DND-41 (cell line): ENCODE measurements around the gene MAP1A.
"Not testable (repeated sequence)": the region's sequence is repeated elsewhere in the genome, so short reads cannot be mapped to it uniquely, and the experiment has no call there.

Source experiments
- ATAC-seq: fragments of 200-7000 bp; cut with Tn5 transposase; 3 replicates; pipeline ENCODE4 v1.9.1; 2021; ENCODE audit warnings: low read depth; ENCODE audit not compliant: insufficient read depth
- DNase-seq: peaks from one replicate; pipeline ENCODE4 v3.0.0-alpha.2; 2020
- H2AFZ ChIP-seq: 2 replicates; pipeline ENCODE4 v1.6.0; 2012; ENCODE audit warnings: low read depth, low read length
- H3K27ac ChIP-seq: 2 replicates; pipeline ENCODE4 v1.5.1; 2012; ENCODE audit warnings: low read length, inconsistent platforms
- H3K27me3 ChIP-seq: fragments of 200-600 bp; sonication (generic); 2 replicates; pipeline ENCODE4 v1.6.0; 2012; ENCODE audit warnings: low read length, mild to moderate bottlenecking, inconsistent platforms; ENCODE audit not compliant: insufficient read depth, poor library complexity
- H3K36me3 ChIP-seq: 2 replicates; pipeline ENCODE4 v1.5.1; 2012; ENCODE audit warnings: low read length, inconsistent platforms; ENCODE audit not compliant: insufficient read depth
- H3K4me1 ChIP-seq: 2 replicates; pipeline ENCODE4 v1.5.1; 2012; ENCODE audit warnings: mild to moderate bottlenecking, low read length; ENCODE audit not compliant: insufficient read depth
- H3K4me2 ChIP-seq: 2 replicates; pipeline ENCODE4 v1.6.0; 2012; ENCODE audit warnings: mild to moderate bottlenecking, moderate library complexity, low read length, inconsistent platforms; ENCODE audit not compliant: insufficient read depth
- H3K4me3 ChIP-seq, 2 experiments: fragments of 200-600 bp in 1 of 2; shearing (Covaris generic) in 1 of 2; 2 replicates each; pipeline ENCODE4 v1.5.1; 2012 to 2016; ENCODE audit warnings: inconsistent platforms in 2 of 2, low read length in 2 of 2, mild to moderate bottlenecking in 2 of 2, low read depth in 1 of 2, moderate library complexity in 1 of 2
- H3K79me2 ChIP-seq: 2 replicates; pipeline ENCODE4 v1.6.0; 2012; ENCODE audit warnings: low read length, inconsistent platforms; ENCODE audit not compliant: insufficient read depth
- H3K9ac ChIP-seq: 2 replicates; pipeline ENCODE4 v1.6.0; 2012; ENCODE audit warnings: low read depth, mild to moderate bottlenecking, inconsistent platforms, low read length, moderate library complexity
- H3K9me3 ChIP-seq: 2 replicates; pipeline ENCODE4 v1.5.1; 2012; ENCODE audit warnings: low read length, moderate library complexity, mild to moderate bottlenecking, inconsistent platforms; ENCODE audit not compliant: insufficient read depth, severe bottlenecking
- H4K20me1 ChIP-seq: 2 replicates; pipeline ENCODE4 v1.6.0; 2012; ENCODE audit warnings: low read length; ENCODE audit not compliant: insufficient read depth
- EZH2 ChIP-seq: IDR thresholded peaks from 3 replicates; pipeline ENCODE4 v1.6.1; 2012; ENCODE audit warnings: borderline replicate concordance, low read depth, mild to moderate bottlenecking, moderate library complexity, low read length, inconsistent platforms; ENCODE audit not compliant: severe bottlenecking
- TF ChIP-seq, protein P1 (sequence below): IDR thresholded peaks from 2 replicates; pipeline ENCODE4 v1.5.1; 2012; ENCODE audit warnings: borderline replicate concordance, low read length, moderate library complexity, mild to moderate bottlenecking; ENCODE audit not compliant: poor library complexity, severe bottlenecking; ENCODE audit errors: extremely low read depth

The MAP1A gene

GRCh38 chr15:43550527-43551363 is 33.3 kb downstream of the MAP1A start:
- no peak overlapping the region for H2AFZ ChIP-seq
- H3K9ac ChIP-seq: no peak overlapping the region
- H3K4me3 ChIP-seq: no peak overlapping the region
- H3K79me2 ChIP-seq: no peaks in the 10 kb centered on the region
- DNase-seq (no peak), ATAC-seq (no peak)
- H3K27me3 ChIP-seq: no peaks in the 10 kb centered on the region
- no peaks in the 10 kb centered on the region for H3K9me3 ChIP-seq
- no peak overlapping the region for H3K4me2 ChIP-seq
- H4K20me1 ChIP-seq: no peaks in the 10 kb centered on the region
- H3K4me1 ChIP-seq: no peaks in the 10 kb centered on the region
- TF ChIP-seq, protein P1, sequence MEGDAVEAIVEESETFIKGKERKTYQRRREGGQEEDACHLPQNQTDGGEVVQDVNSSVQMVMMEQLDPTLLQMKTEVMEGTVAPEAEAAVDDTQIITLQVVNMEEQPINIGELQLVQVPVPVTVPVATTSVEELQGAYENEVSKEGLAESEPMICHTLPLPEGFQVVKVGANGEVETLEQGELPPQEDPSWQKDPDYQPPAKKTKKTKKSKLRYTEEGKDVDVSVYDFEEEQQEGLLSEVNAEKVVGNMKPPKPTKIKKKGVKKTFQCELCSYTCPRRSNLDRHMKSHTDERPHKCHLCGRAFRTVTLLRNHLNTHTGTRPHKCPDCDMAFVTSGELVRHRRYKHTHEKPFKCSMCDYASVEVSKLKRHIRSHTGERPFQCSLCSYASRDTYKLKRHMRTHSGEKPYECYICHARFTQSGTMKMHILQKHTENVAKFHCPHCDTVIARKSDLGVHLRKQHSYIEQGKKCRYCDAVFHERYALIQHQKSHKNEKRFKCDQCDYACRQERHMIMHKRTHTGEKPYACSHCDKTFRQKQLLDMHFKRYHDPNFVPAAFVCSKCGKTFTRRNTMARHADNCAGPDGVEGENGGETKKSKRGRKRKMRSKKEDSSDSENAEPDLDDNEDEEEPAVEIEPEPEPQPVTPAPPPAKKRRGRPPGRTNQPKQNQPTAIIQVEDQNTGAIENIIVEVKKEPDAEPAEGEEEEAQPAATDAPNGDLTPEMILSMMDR: no peak
- no peak for TF ChIP-seq EZH2
- no peak overlapping the region for H3K27ac ChIP-seq
- no peaks in the 10 kb centered on the region for H3K36me3 ChIP-seq

- Histone ChIP-seq H3K9ac (no peak overlapping the region), H3K4me3 (no peak overlapping the region), H3K27ac (no peak overlapping the region), H2AFZ (no peak overlapping the region), H3K27me3 (no peaks in the 10 kb centered on the region), H3K4me1 (no peaks in the 10 kb centered on the region), H3K9me3 (no peaks in the 10 kb centered on the region), H3K4me2 (no peak overlapping the region), H3K36me3 (no peaks in the 10 kb centered on the region), H3K79me2 (no peaks in the 10 kb centered on the region), H4K20me1 (no peaks in the 10 kb centered on the region)
- no peak for DNase-seq
- no peak for TF ChIP-seq EZH2
- TF ChIP-seq, protein P1: no peak
- ATAC-seq: no peak
Observed at GRCh38 chr15:43552256-43552655, 34.8 kb downstream of the MAP1A start.

- no peak overlapping the region for H2AFZ ChIP-seq
- H3K9me3 ChIP-seq: no peaks in the 10 kb centered on the region
- no peak overlapping the region for H3K4me2 ChIP-seq
- H3K27ac ChIP-seq: no peak overlapping the region
- no peaks in the 10 kb centered on the region for H3K36me3 ChIP-seq
- TF ChIP-seq, protein P1: no peak
- no peak for TF ChIP-seq EZH2
- no peaks in the 10 kb centered on the region for H4K20me1 ChIP-seq
- ATAC-seq (no peak), DNase-seq (no peak)
- no peaks in the 10 kb centered on the region for H3K4me1 ChIP-seq
- no peaks in the 10 kb centered on the region for H3K27me3 ChIP-seq
- no peak overlapping the region for H3K9ac ChIP-seq
- H3K4me3 ChIP-seq: no peak overlapping the region
- H3K79me2 ChIP-seq: no peaks in the 10 kb centered on the region
Observed at GRCh38 chr15:43552986-43553385, 35.6 kb downstream of the MAP1A start.

DNA sequence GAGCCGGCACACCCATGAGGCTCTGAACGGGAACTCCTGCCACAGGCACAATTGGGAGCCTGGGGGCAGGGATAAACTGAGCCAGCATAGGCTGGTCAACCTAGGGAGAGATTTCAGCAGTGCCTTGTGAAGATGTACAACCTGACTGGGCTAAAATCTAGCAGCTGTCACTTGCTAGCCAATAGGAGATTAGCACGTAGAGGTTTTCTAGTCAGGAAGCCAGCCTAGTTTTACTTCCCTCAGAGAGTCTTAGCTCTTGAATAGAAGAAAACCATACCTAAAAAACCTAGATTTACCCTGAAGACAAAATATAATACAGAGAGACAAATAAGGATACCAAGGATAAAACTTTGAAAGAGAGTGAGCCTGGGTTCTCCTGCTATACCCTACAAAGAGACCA is 45.3 kb downstream of the MAP1A start:
- H3K27ac ChIP-seq, H3K9me3 ChIP-seq, H3K9ac ChIP-seq, DNase-seq, H2AFZ ChIP-seq, H3K4me2 ChIP-seq, H3K79me2 ChIP-seq, H3K4me3 ChIP-seq, H3K4me1 ChIP-seq, H3K27me3 ChIP-seq, H4K20me1 ChIP-seq, ATAC-seq, H3K36me3 ChIP-seq: not testable (repeated sequence)

GRCh38 chr15:43563793-43564192 is 46.4 kb downstream of the MAP1A start:
- H4K20me1 ChIP-seq, H3K36me3 ChIP-seq, H3K27ac ChIP-seq, H3K4me3 ChIP-seq, H3K79me2 ChIP-seq, H2AFZ ChIP-seq, DNase-seq, H3K4me1 ChIP-seq, H3K4me2 ChIP-seq, ATAC-seq, H3K27me3 ChIP-seq, H3K9ac ChIP-seq, H3K9me3 ChIP-seq: not testable (repeated sequence)

DNA sequence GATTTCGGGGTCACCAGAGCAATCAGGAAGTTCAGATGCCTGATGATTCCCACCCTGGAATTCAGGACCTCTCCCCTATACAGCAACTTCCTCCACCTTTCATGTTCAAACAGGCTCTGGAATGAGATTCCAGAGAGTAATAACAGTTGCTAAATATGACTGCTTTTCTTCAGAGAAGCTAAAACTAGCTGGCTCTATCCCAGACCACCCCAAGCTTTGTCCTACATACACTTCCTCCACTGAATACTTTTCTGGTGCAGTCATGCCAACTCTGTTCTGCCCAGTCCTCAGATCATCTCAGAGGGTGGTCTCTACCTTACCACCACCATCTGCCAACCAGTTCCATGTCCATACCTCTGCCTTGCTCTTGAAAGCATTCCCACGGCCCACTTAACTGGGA is 49.2 kb downstream of the MAP1A start:
- H3K79me2 ChIP-seq, H3K27me3 ChIP-seq, H3K9me3 ChIP-seq, H2AFZ ChIP-seq, H4K20me1 ChIP-seq, H3K36me3 ChIP-seq, DNase-seq, H3K4me1 ChIP-seq, H3K4me3 ChIP-seq, H3K4me2 ChIP-seq, H3K9ac ChIP-seq, ATAC-seq, H3K27ac ChIP-seq: not testable (repeated sequence)
